Lung (tissue), 12 donors: Measurements from ENCODE around the gene RPS16. TPM values are rescaled to one million over a fixed set of nuclear protein-coding genes. Genes with fewer than 3 reads are reported as not detected.

ENCODE experiments used
- ATAC-seq: fragments of 200-7000 bp; cut with Tn5 transposase; one replicate; pipeline ENCODE4 v1.9.1; 2020; ENCODE audit warnings: moderate number of reproducible peaks; ENCODE audit not compliant: insufficient read depth, low FRiP score
- DNase-seq, 3 donors: peaks; one replicate each; pipeline ENCODE4 v3.0.0-alpha.2; 2013 to 2017
- H3K27ac ChIP-seq, 2 donors: one replicate each; pipeline ENCODE4 v1.5.1; 2013; ENCODE audit warnings: mild to moderate bottlenecking in 2 of 2, moderate library complexity in 2 of 2, control low read depth in 1 of 2, inconsistent platforms in 1 of 2, low read depth in 1 of 2, low read length in 1 of 2
- H3K27me3 ChIP-seq, 3 donors: one replicate each; pipeline ENCODE4 v1.5.1; 2013; ENCODE audit warnings: low read length in 2 of 3; ENCODE audit not compliant: control insufficient read depth in 3 of 3, insufficient read depth in 3 of 3
- H3K36me3 ChIP-seq, 4 donors: one replicate each; pipeline ENCODE4 v1.5.1; 2013; ENCODE audit warnings: low read length in 4 of 4, mild to moderate bottlenecking in 1 of 4, moderate library complexity in 1 of 4; ENCODE audit not compliant: control insufficient read depth in 4 of 4, insufficient read depth in 4 of 4
- H3K4me1 ChIP-seq, 5 donors: one replicate each; pipeline ENCODE4 v1.5.1; 2013; ENCODE audit warnings: low read length in 5 of 5, mild to moderate bottlenecking in 2 of 5, moderate library complexity in 1 of 5; ENCODE audit not compliant: control insufficient read depth in 5 of 5, insufficient read depth in 5 of 5
- H3K4me3 ChIP-seq: one replicate; pipeline ENCODE4 v1.5.1; 2013; ENCODE audit warnings: mild to moderate bottlenecking, control low read depth, moderate library complexity
- H3K9ac ChIP-seq, 2 donors: one replicate each; pipeline ENCODE4 v1.5.1; 2013; ENCODE audit warnings: low read length in 2 of 2, control low read depth in 1 of 2; ENCODE audit not compliant: insufficient read depth in 1 of 2
- H3K9me3 ChIP-seq, 4 donors: one replicate each; pipeline ENCODE4 v1.5.1; 2013; ENCODE audit warnings: low read length in 3 of 4, mild to moderate bottlenecking in 1 of 4, moderate library complexity in 1 of 4; ENCODE audit not compliant: control insufficient read depth in 4 of 4, insufficient read depth in 3 of 4
- WGBS, 2 donors: extraction: QIAGEN DNeasy Blood & Tissue Kit; methylation state at CpG; one replicate each; pipeline ENCODE4 v1.1.7; 2013; 5-methylcytosine and 5-hydroxymethylcytosine counted together
- polyA plus RNA-seq, 2 donors: library from polyadenylated mRNA; stranded (reverse); fragments of 200-250 nt; gene quantifications; one replicate each; pipeline ENCODE4 v1.2.1, GENCODE V29; 2013
- total RNA-seq, 2 donors: library from RNA; depleted of rRNA in 1 of 2; stranded (reverse); fragments of >200 nt in 1 of 2; gene quantifications; one replicate each; pipeline ENCODE4 v1.2.1, GENCODE V29; 2014 to 2021
- TF ChIP-seq, protein P1 (sequence below): IDR thresholded peaks from 2 replicates; pipeline ENCODE4 v1.5.1; 2012; ENCODE audit warnings: mild to moderate bottlenecking; ENCODE audit errors: control extremely low read depth, extremely low read depth
- donor health status: control.
- donor health status: control.
- donor health status: Bipolar disorder and iron deficiency.
- donor health status: healthy.
- donor health status: DM: yes; HTN: yes; CAD: no.

The RPS16 gene
- total and polyA plus RNA-seq, 4 donors, result 108 to 3,242 (median 2,120) TPM

GRCh38 chr19:39407410-39407659 is 28.4 kb downstream of the RPS16 start:
- peaks cover 0 to 12% (median 6%) of the 10 kb centered on the region in 4 donors for H3K36me3 ChIP-seq
- WGBS, 2 donors, result 1 to 2% methylated on average over 14 of the region's 14 CpGs
- H3K27me3 ChIP-seq, result no peaks in the 10 kb centered on the region
- H3K27ac ChIP-seq, result peak overlapping the region; percentile 94 to 100
- no peak for ATAC-seq
- H3K9me3 ChIP-seq, result no peaks in the 10 kb centered on the region
- peak overlapping the region; percentile 56 to 86 for H3K9ac ChIP-seq
- DNase-seq, result no peak
- H3K4me1 ChIP-seq, result peaks cover 0 to 49% (median 13%) of the 10 kb centered on the region in 5 donors
- H3K4me3 ChIP-seq, result peak overlapping the region; percentile 91
- TF ChIP-seq, protein P1, sequence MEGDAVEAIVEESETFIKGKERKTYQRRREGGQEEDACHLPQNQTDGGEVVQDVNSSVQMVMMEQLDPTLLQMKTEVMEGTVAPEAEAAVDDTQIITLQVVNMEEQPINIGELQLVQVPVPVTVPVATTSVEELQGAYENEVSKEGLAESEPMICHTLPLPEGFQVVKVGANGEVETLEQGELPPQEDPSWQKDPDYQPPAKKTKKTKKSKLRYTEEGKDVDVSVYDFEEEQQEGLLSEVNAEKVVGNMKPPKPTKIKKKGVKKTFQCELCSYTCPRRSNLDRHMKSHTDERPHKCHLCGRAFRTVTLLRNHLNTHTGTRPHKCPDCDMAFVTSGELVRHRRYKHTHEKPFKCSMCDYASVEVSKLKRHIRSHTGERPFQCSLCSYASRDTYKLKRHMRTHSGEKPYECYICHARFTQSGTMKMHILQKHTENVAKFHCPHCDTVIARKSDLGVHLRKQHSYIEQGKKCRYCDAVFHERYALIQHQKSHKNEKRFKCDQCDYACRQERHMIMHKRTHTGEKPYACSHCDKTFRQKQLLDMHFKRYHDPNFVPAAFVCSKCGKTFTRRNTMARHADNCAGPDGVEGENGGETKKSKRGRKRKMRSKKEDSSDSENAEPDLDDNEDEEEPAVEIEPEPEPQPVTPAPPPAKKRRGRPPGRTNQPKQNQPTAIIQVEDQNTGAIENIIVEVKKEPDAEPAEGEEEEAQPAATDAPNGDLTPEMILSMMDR, result no peak

DNA sequence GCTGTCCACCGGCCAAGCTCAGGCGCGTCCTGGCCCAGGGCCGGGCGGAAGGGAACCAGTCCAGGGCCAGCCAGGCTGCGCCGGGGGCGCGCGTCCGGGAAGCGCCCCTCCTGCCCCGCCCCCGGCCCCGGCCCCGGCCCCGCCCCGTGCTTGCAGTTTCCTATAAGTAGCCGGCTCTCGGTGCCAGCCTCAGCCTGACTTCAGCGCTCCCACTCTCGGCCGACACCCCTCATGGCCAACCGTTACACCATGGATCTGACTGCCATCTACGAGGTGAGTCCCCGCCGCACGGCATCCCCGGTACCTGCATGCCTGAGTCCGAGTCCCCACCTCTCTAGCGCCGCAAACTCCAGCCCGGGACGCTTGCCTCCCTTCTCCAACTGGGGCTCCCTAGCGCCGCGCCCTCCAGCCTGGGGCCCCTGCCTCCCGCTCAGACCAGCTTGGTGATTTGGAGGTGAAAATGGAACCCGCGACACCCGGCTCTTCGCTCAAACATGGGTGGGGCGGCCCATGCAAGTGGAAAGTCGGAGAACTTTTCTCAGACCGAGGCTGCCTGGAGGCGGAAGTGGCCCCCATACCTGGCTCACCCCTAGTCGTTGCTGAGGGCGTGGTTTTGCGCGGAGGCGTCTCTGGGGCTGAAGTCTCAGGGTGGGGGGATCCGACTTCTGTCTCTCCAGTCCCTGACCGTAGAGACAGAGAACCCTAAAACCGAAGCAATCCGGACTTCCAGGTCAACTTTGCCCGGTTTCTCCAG is 28.9 kb downstream of the RPS16 start, which contains the start of gene ZFP36:
Gene ZFP36, plus strand, starts transcription at position 192 of the 754 bp plus-strand sequence. Its CDS starts 58 bp downstream, at position 250.
- peak within 1 kb of the TSS; percentile 91 for H3K4me3 ChIP-seq
- ATAC-seq (peak; percentile 25), DNase-seq (peak; percentile 89 to 95 (median 93))
- H3K4me1 ChIP-seq, result peaks cover 0 to 52% (median 17%) of the 10 kb centered on the region in 5 donors
- H3K36me3 ChIP-seq, result peaks cover 0 to 12% (median 6%) of the 10 kb centered on the region in 4 donors
- peak within 1 kb of the TSS; percentile 94 to 100 for H3K27ac ChIP-seq
- WGBS, 2 donors, result 1% methylated on average over 56 of the region's 56 CpGs
- peak within 1 kb of the TSS; percentile 56 to 86 for H3K9ac ChIP-seq
- no peaks in the 10 kb centered on the region for H3K9me3 ChIP-seq
- H3K27me3 ChIP-seq, result no peaks in the 10 kb centered on the region
- TF ChIP-seq, protein P1, result no peak

- DNase-seq (no peak), ATAC-seq (no peak)
- H3K4me3 ChIP-seq, result peak overlapping the region; percentile 42
- peak overlapping the region in 1 of 2 donors; percentile 17 for H3K9ac ChIP-seq
- peaks cover 0 to 46% (median 16%) of the 10 kb centered on the region in 5 donors for H3K4me1 ChIP-seq
- TF ChIP-seq, protein P1, result no peak
- H3K36me3 ChIP-seq, result peaks cover 0 to 12% (median 6%) of the 10 kb centered on the region in 4 donors
- peak overlapping the region; percentile 55 to 97 for H3K27ac ChIP-seq
- 13 to 17% methylated on average over 22 of the region's 22 CpGs for WGBS, 2 donors
- no peaks in the 10 kb centered on the region for H3K9me3 ChIP-seq
- H3K27me3 ChIP-seq, result no peaks in the 10 kb centered on the region
These were observed 29.6 kb downstream of the RPS16 start for GRCh38 chr19:39405958-39406655.
